ENCODE measurements around the gene TLCD4.
"Not testable (repeated sequence)": the region's sequence is repeated elsewhere in the genome, so short reads cannot be mapped to it uniquely, and the experiment has no call there.

TLCD4 gene

DNA sequence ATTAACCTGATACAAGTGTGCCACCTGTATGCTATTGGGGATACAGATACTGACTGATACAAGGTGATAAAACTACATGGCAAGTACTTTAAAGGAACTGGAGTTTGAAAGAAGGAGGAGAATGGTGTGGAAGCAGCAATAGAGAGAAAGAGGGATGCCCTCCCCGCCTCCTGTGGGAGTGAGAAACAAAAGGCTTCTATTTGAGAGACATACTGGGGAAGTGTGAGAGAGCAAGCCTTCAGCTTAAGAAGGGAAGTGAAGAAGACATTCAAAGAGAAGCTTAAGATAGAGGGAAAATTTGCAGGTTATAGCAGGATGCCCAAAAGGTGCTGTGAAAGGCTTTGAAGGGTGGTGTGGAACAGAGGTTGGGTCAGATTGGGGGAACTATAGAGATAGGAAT is 36.7 kb upstream of the TLCD4 start:
- Histone ChIP-seq H3K27me3 (ENCODE audit: control insufficient read depth in 1 of 2, insufficient read depth in 2 of 2, low read length in 2 of 2) (peaks cover 0 to 7% of the 10 kb centered on the region in 2 donors), H3K4me3 (ENCODE audit: low read depth in 1 of 2, low read length in 2 of 2) (no peak overlapping the region), H3K27ac (ENCODE audit: low read depth, low read length) (no peak overlapping the region), H3K36me3 (ENCODE audit: control insufficient read depth in 1 of 2, insufficient read depth in 2 of 2, low read length in 2 of 2) (no peaks in the 10 kb centered on the region), H3K9ac (ENCODE audit: low read depth in 1 of 2, low read length in 2 of 2) (no peak overlapping the region), H3K4me1 (ENCODE audit: control insufficient read depth in 1 of 2, insufficient read depth in 2 of 2, low read length in 2 of 2) (no peaks in the 10 kb centered on the region), H3K9me3 (ENCODE audit: control insufficient read depth in 1 of 2, low read length in 2 of 2) (no peaks in the 10 kb centered on the region)

DNA sequence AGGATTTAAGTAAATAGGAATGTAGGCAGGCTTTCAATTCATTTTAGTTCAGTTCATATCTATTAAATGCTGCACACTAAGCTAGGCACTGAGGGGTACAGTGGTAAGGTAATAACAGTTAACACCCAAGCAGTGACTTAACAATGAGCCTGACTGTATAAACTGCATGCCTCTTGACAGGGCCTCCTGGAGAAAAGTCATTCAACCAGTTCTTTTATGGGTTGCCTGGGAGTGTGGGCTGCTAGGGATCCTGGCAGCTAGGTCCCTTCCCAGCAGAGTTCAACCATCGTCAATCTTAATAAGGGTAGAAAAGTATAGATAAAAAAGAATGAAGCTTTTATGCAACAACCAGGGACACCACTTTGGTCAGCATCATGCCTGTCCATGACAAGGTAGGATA is 36.3 kb upstream of the TLCD4 start:
- Histone ChIP-seq H3K4me3 (ENCODE audit: low read depth in 1 of 2, low read length in 2 of 2) (no peak overlapping the region), H3K36me3 (ENCODE audit: control insufficient read depth in 1 of 2, insufficient read depth in 2 of 2, low read length in 2 of 2) (no peaks in the 10 kb centered on the region), H3K9me3 (ENCODE audit: control insufficient read depth in 1 of 2, low read length in 2 of 2) (no peaks in the 10 kb centered on the region), H3K27me3 (ENCODE audit: control insufficient read depth in 1 of 2, insufficient read depth in 2 of 2, low read length in 2 of 2) (peaks cover 0 to 7% of the 10 kb centered on the region in 2 donors), H3K4me1 (ENCODE audit: control insufficient read depth in 1 of 2, insufficient read depth in 2 of 2, low read length in 2 of 2) (no peaks in the 10 kb centered on the region), H3K27ac (ENCODE audit: low read depth, low read length) (no peak overlapping the region), H3K9ac (ENCODE audit: low read depth in 1 of 2, low read length in 2 of 2) (no peak overlapping the region)

DNA sequence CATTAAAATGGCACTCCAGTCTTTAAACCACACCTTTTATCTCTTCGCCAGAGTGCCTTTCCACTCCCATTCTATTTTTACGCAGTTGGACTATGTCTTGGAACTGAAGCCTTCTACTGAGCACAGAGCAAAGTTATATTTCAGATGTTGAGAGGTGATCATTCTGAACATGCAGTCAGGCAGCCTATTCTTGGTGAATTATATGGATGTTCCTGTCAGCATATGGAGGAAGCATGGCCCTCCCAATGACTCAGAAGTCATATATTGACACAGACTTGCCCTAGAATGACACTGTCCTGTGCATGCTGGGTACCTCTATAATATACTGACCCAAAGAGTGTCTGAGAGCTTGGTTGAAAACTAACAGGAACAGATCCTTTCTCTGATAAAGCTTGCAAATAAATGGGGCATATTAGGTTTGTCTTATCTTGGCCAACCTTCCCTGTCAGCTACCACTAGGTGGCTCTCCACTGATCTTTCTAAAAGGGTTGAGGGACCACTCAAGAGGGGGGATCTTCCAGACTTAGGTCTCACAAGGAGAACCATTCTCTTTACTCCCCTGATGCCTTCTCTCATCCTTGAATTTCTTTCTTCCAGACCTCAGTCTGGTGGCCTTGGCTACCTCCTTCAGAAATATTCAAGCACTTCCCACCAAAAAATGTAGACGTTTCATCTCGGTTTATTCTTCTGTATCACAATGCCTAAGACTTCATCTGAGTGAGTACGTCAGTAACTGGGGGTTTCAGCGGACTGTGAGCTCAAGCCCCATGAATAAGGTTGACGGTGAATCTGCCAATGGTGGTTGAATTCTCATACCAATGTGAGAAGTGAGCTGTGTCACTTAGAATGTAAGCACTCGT is 32.6 kb upstream of the TLCD4 start:
- Histone ChIP-seq H3K4me3 (ENCODE audit: low read depth in 1 of 2, low read length in 2 of 2) (no peak overlapping the region), H3K9ac (ENCODE audit: low read depth in 1 of 2, low read length in 2 of 2) (no peak overlapping the region), H3K9me3 (ENCODE audit: control insufficient read depth in 1 of 2, low read length in 2 of 2) (no peaks in the 10 kb centered on the region), H3K27ac (ENCODE audit: low read depth, low read length) (no peak overlapping the region), H3K27me3 (ENCODE audit: control insufficient read depth in 1 of 2, insufficient read depth in 2 of 2, low read length in 2 of 2) (peaks cover 0 to 7% of the 10 kb centered on the region in 2 donors), H3K36me3 (ENCODE audit: control insufficient read depth in 1 of 2, insufficient read depth in 2 of 2, low read length in 2 of 2) (no peaks in the 10 kb centered on the region), H3K4me1 (ENCODE audit: control insufficient read depth in 1 of 2, insufficient read depth in 2 of 2, low read length in 2 of 2) (no peaks in the 10 kb centered on the region)

DNA sequence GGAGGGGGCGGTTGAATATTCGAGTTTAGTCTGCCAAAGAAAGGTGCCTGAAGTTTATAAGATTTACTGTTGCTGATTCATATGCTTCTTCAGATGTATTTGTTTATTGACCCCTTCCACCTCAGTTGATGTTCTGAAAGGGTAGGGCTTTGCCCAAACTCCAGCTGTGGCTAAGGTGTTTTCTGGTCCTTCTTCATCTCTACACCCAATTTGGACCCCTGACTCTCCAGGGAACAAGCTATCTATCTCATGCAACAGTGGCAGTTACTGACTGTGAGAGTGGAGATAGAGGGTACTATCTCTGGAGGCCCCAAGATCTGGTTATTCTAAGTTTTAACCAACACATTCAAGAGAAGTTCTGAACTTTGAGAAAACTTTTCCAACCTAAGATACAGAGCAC is 31.8 kb upstream of the TLCD4 start:
- Histone ChIP-seq H3K27me3 (ENCODE audit: control insufficient read depth in 1 of 2, insufficient read depth in 2 of 2, low read length in 2 of 2) (peaks cover 0 to 4% of the 10 kb centered on the region in 2 donors), H3K4me1 (ENCODE audit: control insufficient read depth in 1 of 2, insufficient read depth in 2 of 2, low read length in 2 of 2) (no peaks in the 10 kb centered on the region), H3K36me3 (ENCODE audit: control insufficient read depth in 1 of 2, insufficient read depth in 2 of 2, low read length in 2 of 2) (no peaks in the 10 kb centered on the region), H3K27ac (ENCODE audit: low read depth, low read length) (no peak overlapping the region), H3K4me3 (ENCODE audit: low read depth in 1 of 2, low read length in 2 of 2) (no peak overlapping the region), H3K9ac (ENCODE audit: low read depth in 1 of 2, low read length in 2 of 2) (no peak overlapping the region), H3K9me3 (ENCODE audit: control insufficient read depth in 1 of 2, low read length in 2 of 2) (no peaks in the 10 kb centered on the region)

DNA sequence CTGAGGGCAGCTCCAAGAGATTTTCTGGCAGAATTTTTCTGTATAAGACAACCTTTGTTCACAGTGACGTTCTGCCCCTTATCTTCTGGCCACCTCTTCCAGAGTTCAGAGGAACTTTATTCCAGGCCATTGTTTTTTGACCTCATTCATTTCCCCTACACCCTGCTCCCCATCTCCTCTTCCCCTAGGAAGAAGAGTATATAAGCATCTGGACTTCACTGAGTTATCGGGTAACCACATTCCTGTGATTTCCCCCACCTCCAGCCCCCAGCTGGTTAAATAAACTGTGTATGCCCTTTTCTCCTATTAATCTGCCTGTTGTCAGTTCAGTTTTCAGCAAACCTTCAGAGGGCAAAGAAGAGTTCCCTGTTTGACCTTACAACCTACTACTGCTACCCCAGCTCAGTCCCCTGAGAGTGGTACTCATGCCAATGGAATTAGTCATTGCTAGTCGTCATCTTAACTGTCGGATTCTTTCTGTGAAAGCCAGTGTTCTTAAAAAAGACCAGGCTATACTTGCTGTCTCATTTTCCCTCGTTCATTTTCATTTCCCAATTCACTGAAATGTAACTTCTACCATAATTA is 30.1 kb upstream of the TLCD4 start:
- H3K27me3 ChIP-seq (ENCODE audit: control insufficient read depth in 1 of 2, insufficient read depth in 2 of 2, low read length in 2 of 2): no peaks in the 10 kb centered on the region
- H3K9me3 ChIP-seq (ENCODE audit: control insufficient read depth in 1 of 2, low read length in 2 of 2): no peaks in the 10 kb centered on the region
- no peaks in the 10 kb centered on the region for H3K4me1 ChIP-seq (ENCODE audit: control insufficient read depth in 1 of 2, insufficient read depth in 2 of 2, low read length in 2 of 2)
- no peak overlapping the region for H3K27ac ChIP-seq (ENCODE audit: low read depth, low read length)
- H3K4me3 ChIP-seq (ENCODE audit: low read depth in 1 of 2, low read length in 2 of 2): no peak overlapping the region
- no peak overlapping the region for H3K9ac ChIP-seq (ENCODE audit: low read depth in 1 of 2, low read length in 2 of 2)
- no peaks in the 10 kb centered on the region for H3K36me3 ChIP-seq (ENCODE audit: control insufficient read depth in 1 of 2, insufficient read depth in 2 of 2, low read length in 2 of 2)

DNA sequence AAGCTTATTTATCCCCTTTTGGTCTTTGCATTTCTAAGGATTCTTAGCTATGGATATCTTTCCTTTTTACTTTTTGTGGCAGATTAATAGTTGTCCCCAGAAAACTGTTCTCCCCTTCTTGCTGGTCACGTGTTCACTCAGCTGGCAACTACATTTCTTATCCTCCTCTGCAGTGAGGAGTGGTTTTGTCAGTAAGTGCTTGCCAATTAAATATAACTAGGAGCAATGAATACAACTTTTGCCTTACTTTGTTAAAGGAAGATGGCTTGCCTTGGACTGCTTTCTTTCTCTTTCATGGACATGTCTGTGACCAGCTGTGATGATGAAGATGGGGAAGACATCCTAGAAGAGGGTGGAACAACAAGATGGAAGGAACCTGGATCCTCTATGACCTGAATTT is 28.9 kb upstream of the TLCD4 start:
- H3K4me3 ChIP-seq (ENCODE audit: low read depth in 1 of 2, low read length in 2 of 2): no peak overlapping the region
- H3K9me3 ChIP-seq (ENCODE audit: control insufficient read depth in 1 of 2, low read length in 2 of 2): no peaks in the 10 kb centered on the region
- no peak overlapping the region for H3K9ac ChIP-seq (ENCODE audit: low read depth in 1 of 2, low read length in 2 of 2)
- H3K27me3 ChIP-seq (ENCODE audit: control insufficient read depth in 1 of 2, insufficient read depth in 2 of 2, low read length in 2 of 2): no peaks in the 10 kb centered on the region
- H3K27ac ChIP-seq (ENCODE audit: low read depth, low read length): no peak overlapping the region
- no peaks in the 10 kb centered on the region for H3K36me3 ChIP-seq (ENCODE audit: control insufficient read depth in 1 of 2, insufficient read depth in 2 of 2, low read length in 2 of 2)
- H3K4me1 ChIP-seq (ENCODE audit: control insufficient read depth in 1 of 2, insufficient read depth in 2 of 2, low read length in 2 of 2): no peaks in the 10 kb centered on the region

DNA sequence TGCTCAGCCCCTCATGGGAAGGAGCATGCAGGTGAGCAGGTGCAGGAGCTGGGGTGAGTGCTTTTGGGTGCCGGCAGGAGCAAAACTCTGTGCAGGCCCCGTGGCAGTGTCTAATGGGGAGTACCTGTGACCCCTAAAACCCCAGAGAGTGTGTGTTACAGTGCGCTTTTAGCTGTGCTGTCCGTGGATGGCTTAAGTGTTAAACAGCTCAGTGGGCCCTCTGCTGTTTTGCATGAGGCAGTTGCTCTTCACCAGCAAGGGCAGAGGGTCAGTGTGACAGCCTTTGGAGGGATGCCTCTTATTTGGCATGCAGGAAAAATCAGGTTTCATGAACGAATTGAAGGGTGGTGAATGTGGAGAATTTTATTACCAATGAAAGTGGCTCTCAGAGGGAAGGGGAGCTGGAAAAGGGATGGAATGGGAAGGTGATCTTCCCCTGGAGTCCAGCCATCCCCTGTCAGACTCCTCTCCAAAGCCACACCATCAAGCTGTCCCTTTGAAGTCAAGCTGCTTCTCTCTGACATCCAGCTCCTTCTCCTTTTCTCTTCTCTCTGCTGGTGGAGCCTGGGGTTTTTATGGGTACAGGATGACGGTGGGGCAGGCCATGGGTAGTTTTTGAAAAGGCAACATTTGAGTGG is 27.4 kb upstream of the TLCD4 start:
- Histone ChIP-seq H3K27ac (ENCODE audit: low read depth, low read length) (no peak overlapping the region), H3K4me3 (ENCODE audit: low read depth in 1 of 2, low read length in 2 of 2) (no peak overlapping the region), H3K4me1 (ENCODE audit: control insufficient read depth in 1 of 2, insufficient read depth in 2 of 2, low read length in 2 of 2) (no peaks in the 10 kb centered on the region), H3K9ac (ENCODE audit: low read depth in 1 of 2, low read length in 2 of 2) (no peak overlapping the region), H3K9me3 (ENCODE audit: control insufficient read depth in 1 of 2, low read length in 2 of 2) (no peaks in the 10 kb centered on the region), H3K27me3 (ENCODE audit: control insufficient read depth in 1 of 2, insufficient read depth in 2 of 2, low read length in 2 of 2) (no peaks in the 10 kb centered on the region), H3K36me3 (ENCODE audit: control insufficient read depth in 1 of 2, insufficient read depth in 2 of 2, low read length in 2 of 2) (no peaks in the 10 kb centered on the region)

DNA sequence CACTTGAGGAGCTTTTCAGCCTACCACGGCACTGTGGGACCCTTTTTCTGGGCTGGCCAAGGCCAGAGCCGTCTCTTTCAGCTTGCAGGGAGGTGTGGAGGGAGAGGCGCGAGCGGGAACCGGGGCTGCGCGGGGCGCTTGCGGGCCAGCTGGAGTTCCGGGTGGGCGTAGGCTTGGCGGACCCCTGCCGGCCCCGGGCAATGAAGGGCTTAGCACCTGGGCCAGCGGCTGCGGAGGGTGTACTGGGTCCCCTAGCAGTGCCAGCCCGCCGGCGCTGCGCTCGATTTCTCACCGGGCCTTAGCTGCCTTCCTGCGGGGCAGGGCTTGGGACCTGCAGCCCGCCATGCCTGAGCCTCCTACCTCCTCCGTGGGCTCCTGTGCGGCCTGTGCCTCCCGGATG is 25.9 kb upstream of the TLCD4 start:
- not testable (repeated sequence) for H3K4me3 ChIP-seq (ENCODE audit: low read depth in 1 of 2, low read length in 2 of 2); H3K36me3 ChIP-seq (ENCODE audit: control insufficient read depth in 1 of 2, insufficient read depth in 2 of 2, low read length in 2 of 2); H3K27me3 ChIP-seq (ENCODE audit: control insufficient read depth in 1 of 2, insufficient read depth in 2 of 2, low read length in 2 of 2); H3K9me3 ChIP-seq (ENCODE audit: control insufficient read depth in 1 of 2, low read length in 2 of 2); H3K4me1 ChIP-seq (ENCODE audit: control insufficient read depth in 1 of 2, insufficient read depth in 2 of 2, low read length in 2 of 2); H3K27ac ChIP-seq (ENCODE audit: low read depth, low read length); H3K9ac ChIP-seq (ENCODE audit: low read depth in 1 of 2, low read length in 2 of 2)

DNA sequence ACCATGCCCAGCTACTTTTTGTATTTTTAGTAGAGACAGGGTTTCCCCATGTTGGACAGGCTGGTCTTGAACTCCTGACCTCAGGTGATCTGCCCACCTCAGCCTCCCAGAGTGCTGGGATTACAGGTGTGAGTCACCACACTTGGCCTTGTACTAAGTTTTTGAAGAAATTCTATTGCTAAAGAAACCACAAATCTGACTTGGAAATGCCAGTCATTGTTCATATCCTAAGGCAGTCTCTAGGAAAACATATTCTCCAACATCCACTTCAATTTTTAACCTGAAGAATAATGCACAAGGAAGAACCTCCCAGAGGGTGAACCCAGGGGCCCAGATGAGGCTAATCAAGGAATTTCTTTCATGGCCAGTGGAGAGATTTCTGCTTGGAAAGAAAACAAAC is 24.3 kb upstream of the TLCD4 start:
- not testable (repeated sequence) for H3K36me3 ChIP-seq (ENCODE audit: control insufficient read depth in 1 of 2, insufficient read depth in 2 of 2, low read length in 2 of 2); H3K4me3 ChIP-seq (ENCODE audit: low read depth in 1 of 2, low read length in 2 of 2); H3K27ac ChIP-seq (ENCODE audit: low read depth, low read length)

DNA sequence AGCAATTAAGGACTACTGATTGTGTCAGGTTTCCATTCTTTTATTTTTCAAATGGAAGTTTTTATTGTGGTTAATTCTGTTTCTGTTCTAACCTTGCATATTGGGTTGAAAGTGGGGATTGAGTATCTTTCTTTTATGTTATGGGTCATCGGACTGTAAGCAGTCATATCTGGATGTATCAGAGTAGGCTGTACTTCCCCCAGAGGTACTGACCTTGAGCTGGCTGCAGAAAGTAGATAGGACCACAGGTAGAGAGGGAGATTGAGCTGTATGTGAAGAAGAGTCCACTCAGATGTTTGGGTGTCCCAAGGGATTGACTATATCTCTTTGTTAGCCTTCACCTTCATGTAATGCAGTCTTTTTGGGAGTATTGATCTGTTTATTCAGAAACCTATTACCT is 23.9 kb upstream of the TLCD4 start:
- Histone ChIP-seq H3K27ac (ENCODE audit: low read depth, low read length) (no peak overlapping the region), H3K4me3 (ENCODE audit: low read depth in 1 of 2, low read length in 2 of 2) (no peak overlapping the region), H3K36me3 (ENCODE audit: control insufficient read depth in 1 of 2, insufficient read depth in 2 of 2, low read length in 2 of 2) (no peaks in the 10 kb centered on the region), H3K4me1 (ENCODE audit: control insufficient read depth in 1 of 2, insufficient read depth in 2 of 2, low read length in 2 of 2) (no peaks in the 10 kb centered on the region), H3K27me3 (ENCODE audit: control insufficient read depth in 1 of 2, insufficient read depth in 2 of 2, low read length in 2 of 2) (no peaks in the 10 kb centered on the region), H3K9me3 (ENCODE audit: control insufficient read depth in 1 of 2, low read length in 2 of 2) (no peaks in the 10 kb centered on the region), H3K9ac (ENCODE audit: low read depth in 1 of 2, low read length in 2 of 2) (no peak overlapping the region)

More for the DNA sequence above, 24.3 kb upstream of the TLCD4 start:
- not testable (repeated sequence) for H3K4me1 ChIP-seq (ENCODE audit: control insufficient read depth in 1 of 2, insufficient read depth in 2 of 2, low read length in 2 of 2); H3K27me3 ChIP-seq (ENCODE audit: control insufficient read depth in 1 of 2, insufficient read depth in 2 of 2, low read length in 2 of 2); H3K9me3 ChIP-seq (ENCODE audit: control insufficient read depth in 1 of 2, low read length in 2 of 2); H3K9ac ChIP-seq (ENCODE audit: low read depth in 1 of 2, low read length in 2 of 2)

All from duodenal mucosa (tissue), 2 donors.